ENCODE measurements around the gene GPAM.
"Not testable (repeated sequence)": the region's sequence is repeated elsewhere in the genome, so short reads cannot be mapped to it uniquely, and the experiment has no call there.

GPAM gene, protein sequence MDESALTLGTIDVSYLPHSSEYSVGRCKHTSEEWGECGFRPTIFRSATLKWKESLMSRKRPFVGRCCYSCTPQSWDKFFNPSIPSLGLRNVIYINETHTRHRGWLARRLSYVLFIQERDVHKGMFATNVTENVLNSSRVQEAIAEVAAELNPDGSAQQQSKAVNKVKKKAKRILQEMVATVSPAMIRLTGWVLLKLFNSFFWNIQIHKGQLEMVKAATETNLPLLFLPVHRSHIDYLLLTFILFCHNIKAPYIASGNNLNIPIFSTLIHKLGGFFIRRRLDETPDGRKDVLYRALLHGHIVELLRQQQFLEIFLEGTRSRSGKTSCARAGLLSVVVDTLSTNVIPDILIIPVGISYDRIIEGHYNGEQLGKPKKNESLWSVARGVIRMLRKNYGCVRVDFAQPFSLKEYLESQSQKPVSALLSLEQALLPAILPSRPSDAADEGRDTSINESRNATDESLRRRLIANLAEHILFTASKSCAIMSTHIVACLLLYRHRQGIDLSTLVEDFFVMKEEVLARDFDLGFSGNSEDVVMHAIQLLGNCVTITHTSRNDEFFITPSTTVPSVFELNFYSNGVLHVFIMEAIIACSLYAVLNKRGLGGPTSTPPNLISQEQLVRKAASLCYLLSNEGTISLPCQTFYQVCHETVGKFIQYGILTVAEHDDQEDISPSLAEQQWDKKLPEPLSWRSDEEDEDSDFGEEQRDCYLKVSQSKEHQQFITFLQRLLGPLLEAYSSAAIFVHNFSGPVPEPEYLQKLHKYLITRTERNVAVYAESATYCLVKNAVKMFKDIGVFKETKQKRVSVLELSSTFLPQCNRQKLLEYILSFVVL

GRCh38 chr10:112183329-112184051 lies at the start of gene GPAM:
TSS of gene GPAM (minus strand) at chr10:112183765. CDS start at chr10:112181784, 1,981 bp downstream.
- DNase-seq (ENCODE audit: low read depth in 3 of 3): peak; percentile 93 to 97 (median 97)

- DNase-seq (ENCODE audit: low read depth in 3 of 3): no peak
Observed at GRCh38 chr10:112232670-112233069, 49.1 kb upstream of the GPAM start.

GRCh38 chr10:112231602-112232400 lies 48.2 kb upstream of the GPAM start:
- no peak for DNase-seq (ENCODE audit: low read depth in 3 of 3)

GRCh38 chr10:112230325-112230988 lies 46.9 kb upstream of the GPAM start:
- DNase-seq (ENCODE audit: low read depth in 3 of 3): no peak

DNA sequence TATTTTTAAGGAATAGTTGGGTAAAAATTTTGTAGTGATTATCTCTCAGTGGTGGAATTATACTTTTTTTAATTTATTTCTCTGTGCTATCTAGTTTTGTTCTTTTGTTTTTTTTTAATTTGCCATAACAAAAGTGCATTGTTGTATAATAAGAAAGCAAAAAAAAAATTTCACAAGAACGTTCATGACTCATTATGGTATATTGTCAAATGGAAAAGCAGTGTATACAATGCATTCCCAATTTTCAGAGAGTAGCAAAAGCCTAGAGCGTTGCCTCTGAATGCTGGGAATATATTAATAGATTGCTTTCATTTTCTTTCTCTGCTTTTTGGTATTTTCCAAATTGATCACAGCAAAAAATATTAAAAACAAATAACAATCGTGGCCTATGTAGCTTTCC lies 46.3 kb upstream of the GPAM start:
- DNase-seq (ENCODE audit: low read depth in 3 of 3): no peak

DNA sequence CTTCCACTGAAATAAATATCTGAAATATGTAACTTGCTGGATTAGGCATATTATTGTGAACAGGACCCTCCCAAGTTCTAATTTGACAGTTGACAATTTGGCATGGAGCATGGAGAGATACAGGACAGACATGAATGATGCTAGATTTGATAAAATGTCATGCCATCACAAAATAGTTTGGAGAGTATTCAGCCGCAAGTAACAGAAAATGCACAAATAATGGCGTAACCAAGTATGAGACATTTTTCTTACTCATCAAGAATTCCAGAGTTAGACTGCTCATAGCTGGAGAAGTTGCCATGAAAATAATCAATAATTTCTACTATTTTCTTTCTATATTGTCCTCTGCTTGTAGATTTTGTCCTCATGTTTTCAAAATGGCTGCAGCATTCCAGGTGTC lies 45.5 kb upstream of the GPAM start:
- DNase-seq (ENCODE audit: low read depth in 3 of 3): no peak

DNA sequence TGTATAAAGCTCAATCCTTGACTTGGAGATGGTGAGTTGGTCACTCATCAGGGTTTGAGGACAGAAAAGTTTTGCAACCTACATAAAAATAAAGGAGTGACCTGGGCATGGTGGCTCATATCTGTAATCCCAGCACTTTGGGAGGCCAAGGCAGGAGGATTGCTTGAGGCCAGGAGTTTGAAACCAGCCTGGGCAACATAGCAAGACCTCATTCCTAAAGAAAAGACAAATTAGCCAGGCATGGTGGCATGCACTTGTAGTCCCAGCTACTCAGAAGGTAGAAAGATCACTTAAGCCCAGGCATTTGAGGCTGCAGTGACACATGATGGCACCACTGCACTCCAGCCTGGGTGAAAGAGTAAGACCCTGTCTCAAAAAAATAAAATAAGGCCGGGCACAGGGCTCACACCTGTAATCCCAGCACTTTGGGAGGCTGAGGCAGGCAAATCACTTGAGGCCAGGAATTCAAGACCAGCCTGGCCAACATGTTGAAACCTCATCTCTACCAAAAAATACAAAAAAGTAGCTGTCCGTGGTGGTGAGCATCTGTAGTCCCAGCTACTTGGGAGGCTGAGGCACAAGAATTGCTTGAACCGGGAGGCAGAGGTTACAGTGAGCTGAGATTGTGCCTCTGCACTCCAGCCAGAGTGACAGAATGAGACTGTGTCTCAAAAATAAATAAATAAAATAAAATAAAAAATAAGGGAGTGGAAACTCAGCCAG lies 45.0 kb upstream of the GPAM start:
- not testable (repeated sequence) for DNase-seq (ENCODE audit: low read depth in 3 of 3)

DNA sequence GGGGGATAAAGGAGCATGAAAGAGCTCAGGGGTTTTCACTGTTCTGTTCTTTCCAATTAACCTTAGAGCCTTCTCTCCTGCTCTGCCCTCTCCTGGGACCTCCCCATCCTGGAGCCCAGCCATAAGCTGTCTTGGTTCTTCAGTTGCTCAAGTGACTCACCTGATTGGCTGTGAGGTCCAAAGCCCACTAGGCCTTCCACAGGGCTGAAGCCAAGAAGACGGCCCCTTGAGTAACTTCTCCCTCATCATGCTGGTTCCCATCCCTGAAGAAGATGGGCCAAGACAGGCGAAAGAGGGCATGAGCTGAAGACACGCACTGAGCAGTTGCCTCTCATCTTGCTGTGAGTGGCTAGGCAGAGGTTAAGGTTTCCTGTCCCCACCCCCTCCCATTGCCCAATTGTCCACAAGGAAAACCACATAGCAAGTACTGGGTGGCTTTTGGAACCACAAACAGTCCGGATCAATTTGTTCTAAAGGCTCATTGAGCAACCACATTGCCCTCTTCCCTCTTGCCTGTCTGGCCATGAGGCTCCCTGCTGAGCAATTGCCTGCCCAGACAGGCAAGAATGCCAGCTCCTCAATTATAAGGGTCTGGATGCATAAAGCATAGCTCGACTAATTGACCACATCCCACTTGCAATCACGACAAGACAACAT lies 43.9 kb upstream of the GPAM start:
- DNase-seq (ENCODE audit: low read depth in 3 of 3): no peak

GRCh38 chr10:112226439-112227248 lies 43.1 kb upstream of the GPAM start:
- DNase-seq (ENCODE audit: low read depth in 3 of 3): no peak

DNA sequence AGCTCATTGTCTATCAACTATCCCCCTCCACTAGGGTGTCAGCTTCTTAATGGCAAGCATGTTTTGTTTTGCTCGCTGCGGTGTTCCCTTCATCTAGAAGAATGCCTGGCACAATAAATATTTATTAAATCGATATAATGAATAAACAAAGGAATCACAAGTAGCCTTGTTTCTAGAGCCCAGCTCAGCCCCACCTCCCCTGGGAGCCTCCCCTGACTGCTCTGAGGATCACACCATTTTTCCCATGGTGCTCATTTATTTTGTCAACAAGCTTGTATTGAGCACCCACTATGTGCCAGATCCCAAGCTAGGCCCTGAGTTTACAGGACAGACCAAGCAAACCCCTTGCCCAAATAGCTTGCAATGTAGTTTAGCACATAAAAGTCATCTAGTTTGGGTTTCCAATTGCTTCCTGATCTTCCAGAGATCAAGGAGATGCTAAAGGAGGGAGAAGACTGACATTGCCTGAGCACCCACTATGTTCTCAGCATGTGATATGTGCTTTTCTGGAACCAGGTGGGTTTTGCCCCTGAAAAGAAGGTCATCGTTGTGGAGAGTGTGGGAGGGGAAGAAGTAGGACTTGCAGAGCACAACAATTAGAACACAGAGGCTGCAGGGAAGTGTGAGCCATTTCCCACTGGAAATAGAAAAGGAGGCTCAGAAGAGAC lies 42.3 kb upstream of the GPAM start:
- no peak for DNase-seq (ENCODE audit: low read depth in 3 of 3)

DNA sequence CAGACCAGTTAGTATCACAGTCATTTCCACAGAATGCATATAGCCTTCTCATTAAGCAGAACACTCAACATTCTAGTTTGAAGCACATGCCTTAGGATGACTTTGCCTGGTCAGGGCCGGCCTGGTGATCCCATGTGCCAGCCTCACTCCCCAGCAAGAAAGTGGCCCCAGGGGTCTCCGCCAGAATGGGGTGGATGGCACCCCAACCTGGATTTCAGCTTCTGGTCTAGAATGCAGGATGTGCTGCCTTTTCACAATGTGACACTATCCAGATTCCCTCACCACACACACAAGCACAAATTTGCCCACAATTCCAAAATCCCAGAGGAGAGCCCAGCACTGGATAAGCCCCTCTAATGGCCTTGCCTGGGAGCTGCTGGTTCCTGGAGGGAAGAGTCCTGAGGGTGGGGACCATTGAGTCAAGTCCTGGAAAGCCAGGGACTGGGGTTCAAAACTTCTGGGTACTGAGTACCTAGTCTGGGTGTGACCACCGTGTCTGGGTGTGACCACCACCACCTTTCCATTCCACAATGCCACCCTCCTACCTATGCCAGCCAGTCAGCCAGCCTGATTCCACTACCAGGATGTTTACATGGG lies 41.5 kb upstream of the GPAM start:
- no peak for DNase-seq (ENCODE audit: low read depth in 3 of 3)

DNA sequence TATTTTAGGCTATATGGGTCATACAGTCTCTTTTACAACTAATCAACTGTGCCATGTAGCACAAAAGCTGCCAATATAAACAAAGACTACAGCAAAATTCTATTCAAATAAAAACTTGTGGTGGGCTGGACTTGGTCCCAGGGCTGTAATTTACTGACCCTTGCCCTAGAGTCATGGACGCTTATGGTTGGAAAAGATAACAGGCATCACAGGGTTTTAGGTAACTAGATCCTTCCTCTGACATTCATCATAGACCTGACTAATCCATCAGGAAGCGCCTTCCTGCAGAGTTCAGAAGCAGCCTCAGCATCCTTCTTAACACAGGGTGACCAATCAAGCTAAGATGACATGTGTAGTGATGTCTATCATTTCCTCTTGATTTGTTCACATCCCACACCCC lies 40.2 kb upstream of the GPAM start:
- DNase-seq (ENCODE audit: low read depth in 3 of 3): no peak

DNA sequence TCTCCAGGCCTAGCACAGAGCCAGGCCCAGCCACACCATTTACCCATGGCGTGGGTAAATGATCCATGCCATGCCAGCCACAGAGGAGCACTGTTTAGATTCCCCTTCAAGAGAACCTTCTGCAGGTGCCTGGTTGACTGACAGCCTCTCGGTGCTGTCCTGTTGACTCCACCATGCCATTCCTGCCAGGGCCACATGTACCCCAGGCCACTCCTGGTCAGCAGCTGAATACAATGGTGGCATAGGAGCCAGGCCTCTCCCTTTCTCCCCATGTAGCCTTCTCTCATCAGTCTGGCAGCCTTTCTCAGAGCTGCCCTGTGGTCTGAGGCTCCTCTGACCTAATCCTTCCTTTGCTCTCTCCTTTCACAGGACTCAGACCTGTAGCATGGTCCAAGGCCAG lies 39.2 kb upstream of the GPAM start:
- no peak for DNase-seq (ENCODE audit: low read depth in 3 of 3)

GRCh38 chr10:112221545-112221944 lies 38.0 kb upstream of the GPAM start:
- no peak for DNase-seq (ENCODE audit: low read depth in 3 of 3)

GRCh38 chr10:112218960-112219359 lies 35.4 kb upstream of the GPAM start:
- DNase-seq (ENCODE audit: low read depth in 3 of 3): no peak

- no peak for DNase-seq (ENCODE audit: low read depth in 3 of 3)
Observed at GRCh38 chr10:112218036-112218390, 34.4 kb upstream of the GPAM start.

DNA sequence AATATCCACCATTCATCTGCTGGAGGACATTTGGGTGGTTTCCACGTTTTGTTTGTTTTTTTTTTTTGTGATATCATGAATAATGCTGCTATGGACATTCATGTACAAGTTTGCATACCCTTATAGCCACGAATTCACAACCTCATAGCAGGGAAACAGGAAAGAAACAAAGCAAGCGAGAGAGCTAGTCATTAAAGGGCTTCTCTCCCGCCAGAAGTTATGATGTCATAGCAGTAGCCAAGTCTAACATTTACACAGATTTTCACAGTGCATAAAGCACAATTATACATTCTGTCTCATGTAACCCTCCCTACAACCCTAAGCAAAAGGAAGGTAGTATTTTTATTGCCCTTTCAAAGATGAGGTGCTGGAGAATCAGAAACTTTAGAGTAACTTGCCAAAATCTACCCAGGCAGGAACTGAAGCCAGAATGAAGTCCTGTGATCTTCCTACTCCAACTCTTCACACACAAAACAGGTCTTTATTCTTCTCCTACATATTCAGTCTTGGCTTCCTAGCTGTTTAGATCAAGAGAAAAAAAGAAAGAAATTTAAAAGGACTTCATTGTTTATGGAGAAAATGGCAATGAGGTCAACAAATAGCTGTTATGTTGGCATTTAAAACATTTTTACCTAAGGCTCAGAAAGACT lies 33.9 kb upstream of the GPAM start:
- no peak for DNase-seq (ENCODE audit: low read depth in 3 of 3)
